Ecto neural progenitor cell (in vitro differentiated cells): ENCODE data around the gene PRSS27.
A peak's percentile ranks its signal among the peaks of the same experiment; 100 is the strongest.

Source experiments
- DNase-seq: peaks from one replicate; pipeline ENCODE4 v3.0.0-alpha.2; 2018; ENCODE audit warnings: low spot score

The PRSS27 gene

DNA sequence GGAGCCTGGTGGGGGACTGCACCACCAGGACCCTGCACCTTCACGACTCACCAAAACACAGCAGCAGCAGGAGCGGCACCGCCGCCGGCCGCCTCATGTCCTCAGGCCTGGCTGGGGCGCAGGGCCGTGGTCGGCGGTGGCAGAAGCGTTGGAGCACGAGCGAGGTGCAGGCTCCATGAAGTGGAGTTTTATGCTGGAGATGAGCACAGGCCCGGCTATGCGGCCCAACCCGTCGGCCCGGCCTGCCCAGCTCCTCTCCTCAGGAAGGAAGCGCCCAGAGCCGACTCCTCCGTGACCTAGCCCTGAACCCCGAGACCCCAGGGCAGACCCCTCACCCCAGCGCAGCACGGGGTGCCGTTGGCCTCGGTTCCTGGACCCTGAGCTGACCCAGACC lies at the start of gene PRSS27:
Gene PRSS27, minus strand, starts transcription at position 161 of the 394 bp plus-strand sequence. Its CDS starts 64 bp downstream, at position 97.
- no peak for DNase-seq

- DNase-seq: no peak
Observed at GRCh38 chr16:2769675-2770056, 49.6 kb upstream of the PRSS27 start.

GRCh38 chr16:2769100-2769529 lies 49.1 kb upstream of the PRSS27 start:
- no peak for DNase-seq

DNA sequence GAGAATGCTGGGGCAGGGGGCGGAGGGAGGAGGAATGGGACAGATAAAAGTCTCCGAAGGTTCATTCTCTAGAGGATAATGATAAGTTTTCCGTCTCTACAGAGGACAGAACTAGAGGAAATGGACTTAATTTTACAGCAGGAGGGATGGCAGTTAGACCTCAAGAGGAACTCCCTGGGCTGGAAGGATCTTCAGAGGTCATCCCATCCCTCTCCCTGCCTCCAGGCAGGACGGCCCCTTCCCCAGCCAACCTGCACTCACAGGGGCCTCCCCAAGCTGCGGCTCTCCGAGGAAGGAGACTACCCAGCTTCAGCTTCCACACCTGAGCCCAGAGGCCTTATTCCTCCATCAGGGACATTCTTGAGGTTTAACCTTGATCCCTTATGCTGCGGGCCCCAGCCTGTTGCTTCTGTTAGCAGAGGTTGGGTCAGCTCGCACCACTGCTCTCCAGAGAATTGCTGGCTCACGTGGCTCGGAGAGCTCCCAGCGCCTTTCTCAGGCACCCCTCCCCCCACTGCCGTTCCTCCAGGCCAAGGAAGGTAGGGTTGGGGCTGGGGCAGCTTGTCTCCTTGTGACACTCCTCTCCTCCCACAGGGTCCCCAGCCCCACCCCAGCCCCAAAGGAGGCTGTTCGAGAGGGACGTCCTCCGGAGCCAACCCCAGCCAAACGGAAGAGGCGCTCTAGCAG lies 48.5 kb upstream of the PRSS27 start:
- DNase-seq: no peak

GRCh38 chr16:2767891-2768290 lies 47.9 kb upstream of the PRSS27 start:
- no peak for DNase-seq

DNA sequence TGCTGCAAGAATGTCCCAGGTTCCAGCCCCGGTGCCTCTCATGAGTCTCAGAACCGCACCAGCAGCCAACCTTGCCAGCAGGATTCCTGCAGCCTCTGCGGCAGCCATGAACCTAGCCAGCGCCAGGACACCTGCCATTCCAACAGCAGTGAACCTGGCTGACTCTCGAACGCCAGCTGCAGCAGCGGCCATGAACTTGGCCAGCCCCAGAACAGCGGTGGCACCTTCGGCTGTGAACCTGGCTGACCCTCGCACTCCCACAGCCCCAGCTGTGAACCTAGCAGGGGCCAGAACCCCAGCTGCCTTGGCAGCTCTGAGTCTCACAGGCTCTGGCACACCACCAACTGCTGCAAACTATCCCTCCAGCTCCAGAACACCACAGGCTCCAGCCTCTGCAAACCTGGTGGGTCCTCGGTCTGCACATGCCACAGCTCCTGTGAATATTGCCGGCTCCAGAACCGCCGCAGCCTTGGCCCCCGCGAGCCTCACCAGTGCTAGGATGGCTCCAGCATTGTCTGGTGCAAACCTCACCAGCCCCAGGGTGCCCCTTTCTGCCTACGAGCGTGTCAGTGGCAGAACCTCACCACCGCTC lies 47.2 kb upstream of the PRSS27 start:
- no peak for DNase-seq

DNA sequence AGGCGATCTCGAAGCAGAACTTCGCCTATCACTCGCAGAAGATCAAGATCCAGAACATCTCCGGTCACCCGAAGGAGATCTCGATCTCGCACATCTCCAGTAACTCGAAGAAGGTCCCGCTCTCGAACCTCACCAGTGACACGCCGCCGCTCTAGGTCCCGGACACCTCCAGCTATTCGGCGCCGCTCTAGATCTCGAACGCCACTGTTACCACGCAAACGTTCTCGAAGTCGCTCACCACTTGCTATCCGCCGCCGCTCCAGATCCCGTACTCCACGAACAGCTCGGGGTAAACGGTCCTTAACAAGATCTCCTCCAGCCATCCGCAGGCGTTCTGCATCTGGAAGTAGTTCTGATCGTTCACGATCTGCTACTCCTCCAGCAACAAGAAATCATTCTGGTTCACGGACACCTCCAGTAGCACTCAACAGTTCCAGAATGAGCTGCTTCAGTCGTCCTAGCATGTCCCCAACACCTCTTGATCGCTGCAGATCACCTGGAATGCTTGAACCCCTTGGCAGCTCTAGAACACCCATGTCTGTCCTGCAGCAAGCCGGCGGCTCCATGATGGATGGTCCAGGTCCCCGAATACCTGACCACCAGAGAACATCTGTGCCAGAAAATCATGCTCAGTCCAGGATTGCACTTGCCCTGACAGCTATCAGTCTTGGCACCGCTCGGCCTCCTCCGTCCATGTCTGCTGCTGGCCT lies 46.6 kb upstream of the PRSS27 start:
- no peak for DNase-seq

GRCh38 chr16:2765462-2766404 lies 45.7 kb upstream of the PRSS27 start:
- no peak for DNase-seq

DNA sequence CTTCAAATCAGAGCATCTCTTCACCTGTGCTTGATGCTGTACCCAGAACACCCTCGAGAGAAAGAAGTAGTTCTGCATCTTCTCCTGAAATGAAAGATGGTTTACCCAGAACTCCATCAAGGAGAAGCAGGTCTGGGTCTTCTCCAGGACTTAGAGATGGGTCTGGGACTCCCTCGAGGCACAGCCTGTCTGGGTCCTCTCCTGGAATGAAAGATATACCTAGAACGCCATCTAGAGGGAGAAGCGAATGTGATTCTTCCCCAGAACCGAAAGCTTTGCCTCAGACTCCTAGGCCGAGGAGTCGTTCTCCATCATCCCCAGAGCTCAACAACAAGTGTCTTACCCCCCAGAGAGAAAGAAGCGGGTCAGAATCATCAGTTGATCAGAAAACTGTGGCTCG lies 44.7 kb upstream of the PRSS27 start:
- DNase-seq: no peak

- no peak for DNase-seq
Observed at GRCh38 chr16:2763173-2763572, 43.1 kb upstream of the PRSS27 start.

- no peak for DNase-seq
Observed at GRCh38 chr16:2762711-2763110, 42.7 kb upstream of the PRSS27 start.

- DNase-seq: no peak
Observed at GRCh38 chr16:2761886-2762583, 42.0 kb upstream of the PRSS27 start.

- DNase-seq: no peak
Observed at GRCh38 chr16:2761472-2761871, 41.4 kb upstream of the PRSS27 start.

GRCh38 chr16:2757344-2757743 lies 37.3 kb upstream of the PRSS27 start:
- no peak for DNase-seq

DNA sequence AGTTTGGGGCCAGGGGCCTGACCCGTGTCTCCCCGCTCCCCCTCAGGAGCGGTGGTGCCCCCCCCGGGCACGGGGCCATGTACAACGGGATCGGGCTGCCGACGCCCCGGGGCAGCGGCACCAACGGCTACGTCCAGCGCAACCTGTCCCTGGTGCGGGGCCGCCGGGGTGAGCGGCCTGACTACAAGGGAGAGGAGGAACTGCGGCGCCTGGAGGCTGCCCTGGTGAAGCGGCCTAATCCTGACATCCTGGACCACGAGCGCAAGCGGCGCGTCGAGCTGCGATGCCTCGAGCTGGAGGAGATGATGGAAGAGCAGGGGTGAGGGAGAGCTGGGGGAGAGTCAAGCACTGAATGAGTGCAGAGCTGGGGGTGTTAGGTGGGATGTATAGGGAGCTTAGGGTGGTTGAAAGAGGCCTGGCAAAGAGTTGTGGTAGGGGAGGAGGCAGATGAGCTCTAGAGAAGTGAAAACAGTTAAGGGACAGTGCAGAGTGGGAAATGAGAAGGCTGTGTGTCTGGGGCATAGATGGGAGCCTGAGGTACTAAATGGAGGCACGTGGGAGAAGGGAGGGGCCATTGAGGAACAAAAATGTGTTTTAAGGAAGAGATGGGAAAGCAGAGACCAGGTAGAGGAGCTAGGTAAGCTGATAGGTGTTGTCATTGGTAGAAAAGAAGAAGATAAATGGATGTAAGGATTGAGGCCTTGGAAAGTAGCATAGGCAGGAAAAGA lies 36.4 kb upstream of the PRSS27 start:
- DNase-seq: no peak

DNA sequence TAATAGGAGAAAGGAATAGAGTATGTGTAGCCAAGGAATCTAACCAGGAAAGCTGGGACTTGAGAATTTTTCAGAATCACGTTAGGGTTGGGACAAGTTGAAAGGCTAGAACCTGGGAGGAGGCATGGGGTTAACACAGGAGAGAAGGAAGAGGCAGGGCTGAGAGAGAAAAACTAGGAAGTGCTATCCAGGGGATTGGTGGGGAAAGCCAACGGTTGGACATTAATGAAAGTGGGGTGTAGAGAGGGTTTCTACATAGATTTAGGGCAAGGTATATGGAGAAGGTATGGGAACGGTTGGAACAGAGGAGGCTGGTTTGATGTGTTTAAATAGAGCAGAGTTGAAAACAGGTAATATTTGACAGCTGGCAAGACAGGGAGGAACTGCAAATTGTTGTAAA lies 35.1 kb upstream of the PRSS27 start:
- DNase-seq: no peak

DNA sequence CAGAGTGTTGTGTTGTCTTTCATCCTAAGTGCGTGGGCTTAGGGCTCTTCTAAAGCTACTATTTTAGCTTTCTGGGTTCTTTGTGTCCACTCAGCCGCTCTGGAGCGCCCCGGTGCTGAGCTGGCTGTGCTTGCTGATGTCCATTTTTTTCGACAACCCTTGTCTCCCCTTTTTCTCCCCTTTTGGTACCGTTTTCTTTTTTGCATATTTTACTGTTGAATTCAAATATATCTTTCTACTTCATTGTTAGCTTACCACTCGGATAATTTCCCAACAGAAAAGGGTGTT lies 33.7 kb upstream of the PRSS27 start:
- no peak for DNase-seq

DNA sequence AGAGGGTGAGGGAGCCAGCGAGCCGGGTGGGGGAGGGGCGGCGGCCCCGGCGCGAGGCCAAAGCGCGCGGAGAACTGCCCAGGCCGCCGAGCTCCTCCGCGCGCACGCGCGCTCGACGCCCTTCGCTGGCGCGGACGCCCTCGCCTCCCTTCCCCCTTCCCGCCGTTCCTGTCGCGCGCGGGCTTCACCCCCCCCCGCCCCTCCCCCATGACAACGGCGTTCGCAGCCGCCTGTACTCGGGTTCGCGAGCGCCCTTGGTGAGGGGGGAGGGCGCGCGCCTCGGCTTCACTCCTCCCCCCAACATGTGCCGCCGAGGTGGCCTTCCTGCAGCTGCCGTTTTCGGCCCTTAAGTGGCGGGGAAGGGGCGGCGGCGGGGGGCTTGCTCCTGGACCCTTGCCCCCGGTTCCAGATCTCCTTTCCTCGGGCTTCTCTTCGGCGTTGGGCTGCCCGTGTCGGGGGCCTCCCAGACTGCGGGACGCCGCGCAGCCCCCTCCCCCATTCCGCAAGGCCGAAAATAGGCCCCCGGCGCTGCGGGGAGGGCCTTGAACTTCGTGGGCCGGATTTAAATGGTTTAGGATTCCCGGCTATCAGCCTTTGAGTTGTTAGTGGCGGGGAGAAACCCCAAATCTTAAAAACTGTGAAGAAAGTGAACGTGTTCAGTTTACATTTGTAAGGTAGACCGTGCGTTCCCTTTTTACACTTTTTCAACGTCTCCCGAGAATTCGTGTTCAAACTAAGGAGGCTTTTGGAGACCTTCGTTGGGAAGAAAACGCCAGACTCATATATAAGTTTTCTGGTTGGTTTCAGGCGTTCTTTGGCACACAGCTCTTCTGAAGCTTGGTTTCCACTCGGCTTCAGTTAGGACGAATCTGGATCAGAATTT lies 33.1 kb upstream of the PRSS27 start:
- peak; percentile 93 for DNase-seq

- peak; percentile 98 for DNase-seq
Observed at GRCh38 chr16:2752035-2752849, 32.2 kb upstream of the PRSS27 start, which contains the start of gene SRRM2. TSS of gene SRRM2 (plus strand) at chr16:2752638. CDS start at chr16:2756365, 3,727 bp downstream.
